Activated T-helper 17 cell treated with anti-CD3 and anti-CD28 coated beads, Interleukin-2, amount 50 U/mL, for 72 hours (primary cell): ENCODE results near the gene DAZAP1. TPM values are rescaled to one million over a fixed set of nuclear protein-coding genes. Genes with fewer than 3 reads are reported as not detected.
A peak's percentile ranks its signal among the peaks of the same experiment; 100 is the strongest.

Experiments
- ATAC-seq: fragments of 150-1000 bp; cut with Tn5 transposase; replicated peaks from 2 replicates; pipeline ENCODE4 v1.10.0; 2021; ENCODE audit warnings: mild to moderate bottlenecking, moderate library complexity
- H3K27ac Mint-ChIP-seq: one replicate; pipeline ENCODE4 v1.8.0; 2022; ENCODE audit warnings: mixed read lengths
- H3K27me3 Mint-ChIP-seq: one replicate; pipeline ENCODE4 v1.8.0; 2022; ENCODE audit warnings: mixed read lengths
- H3K36me3 Mint-ChIP-seq: one replicate; pipeline ENCODE4 v1.8.0; 2022; ENCODE audit warnings: low read depth, mild to moderate bottlenecking, mixed read lengths
- H3K4me1 Mint-ChIP-seq: one replicate; pipeline ENCODE4 v1.8.0; 2022; ENCODE audit warnings: mixed read lengths
- H3K4me3 Mint-ChIP-seq: one replicate; pipeline ENCODE4 v1.8.0; 2022; ENCODE audit warnings: mild to moderate bottlenecking, mixed read lengths
- H3K9me3 Mint-ChIP-seq: one replicate; pipeline ENCODE4 v1.8.0; 2022; ENCODE audit warnings: mixed read lengths
- total RNA-seq, 2 donors: library from RNA; stranded (reverse); gene quantifications; one replicate each; pipeline ENCODE4 v1.2.3, GENCODE V29; 2022

DAZAP1 gene
- total RNA-seq, 2 donors from 2014 or later, result 161 to 271 TPM

- H3K36me3 Mint-ChIP-seq, result no peaks in the 10 kb centered on the region
- H3K4me3 Mint-ChIP-seq, result no peak overlapping the region
Measured at GRCh38 chr19:1467215-1467489, 59.8 kb downstream of the DAZAP1 start.

GRCh38 chr19:1467490-1468273 lies 60.3 kb downstream of the DAZAP1 start:
- H3K27me3 Mint-ChIP-seq, result no peaks in the 10 kb centered on the region
- H3K27ac Mint-ChIP-seq, result no peak overlapping the region
- no peak overlapping the region for H3K4me3 Mint-ChIP-seq
- H3K36me3 Mint-ChIP-seq, result no peaks in the 10 kb centered on the region
- H3K4me1 Mint-ChIP-seq, result no peaks in the 10 kb centered on the region
- H3K9me3 Mint-ChIP-seq, result no peaks in the 10 kb centered on the region
- ATAC-seq, result no peak

More at GRCh38 chr19:1467215-1467489, 59.8 kb downstream of the DAZAP1 start:
- Mint-ChIP-seq H3K9me3 (no peaks in the 10 kb centered on the region), H3K4me1 (no peaks in the 10 kb centered on the region), H3K27me3 (no peaks in the 10 kb centered on the region), H3K27ac (no peak overlapping the region)
- no peak for ATAC-seq

- Mint-ChIP-seq H3K4me3 (no peak overlapping the region), H3K27ac (no peak overlapping the region), H3K9me3 (no peaks in the 10 kb centered on the region), H3K27me3 (no peaks in the 10 kb centered on the region), H3K4me1 (no peaks in the 10 kb centered on the region), H3K36me3 (no peaks in the 10 kb centered on the region)
- no peak for ATAC-seq
Measured at GRCh38 chr19:1468274-1468820, 61.0 kb downstream of the DAZAP1 start.

GRCh38 chr19:1468821-1469254 lies 61.5 kb downstream of the DAZAP1 start:
- no peaks in the 10 kb centered on the region for H3K36me3 Mint-ChIP-seq
- H3K4me1 Mint-ChIP-seq, result no peaks in the 10 kb centered on the region
- ATAC-seq, result peak; percentile 6
- H3K27me3 Mint-ChIP-seq, result no peaks in the 10 kb centered on the region
- H3K9me3 Mint-ChIP-seq, result no peaks in the 10 kb centered on the region
- no peak overlapping the region for H3K4me3 Mint-ChIP-seq
- H3K27ac Mint-ChIP-seq, result no peak overlapping the region

- peak overlapping the region; percentile 62 for H3K4me3 Mint-ChIP-seq
- peak; percentile 24 for ATAC-seq
- H3K36me3 Mint-ChIP-seq, result no peaks in the 10 kb centered on the region
- H3K9me3 Mint-ChIP-seq, result no peaks in the 10 kb centered on the region
- H3K27ac Mint-ChIP-seq, result no peak overlapping the region
- no peaks in the 10 kb centered on the region for H3K4me1 Mint-ChIP-seq
- H3K27me3 Mint-ChIP-seq, result no peaks in the 10 kb centered on the region
Measured at GRCh38 chr19:1469255-1470054, 62.1 kb downstream of the DAZAP1 start.

GRCh38 chr19:1470055-1470304 lies 62.6 kb downstream of the DAZAP1 start:
- Mint-ChIP-seq H3K36me3 (no peaks in the 10 kb centered on the region), H3K4me3 (peak overlapping the region; percentile 62), H3K9me3 (no peaks in the 10 kb centered on the region), H3K4me1 (no peaks in the 10 kb centered on the region), H3K27ac (no peak overlapping the region), H3K27me3 (no peaks in the 10 kb centered on the region)
- peak; percentile 2 for ATAC-seq

GRCh38 chr19:1470305-1471009 lies 63.1 kb downstream of the DAZAP1 start:
- peak; percentile 70 for ATAC-seq
- no peaks in the 10 kb centered on the region for H3K4me1 Mint-ChIP-seq
- H3K27ac Mint-ChIP-seq, result no peak overlapping the region
- H3K4me3 Mint-ChIP-seq, result peak overlapping the region; percentile 62
- no peaks in the 10 kb centered on the region for H3K9me3 Mint-ChIP-seq
- H3K36me3 Mint-ChIP-seq, result no peaks in the 10 kb centered on the region
- H3K27me3 Mint-ChIP-seq, result no peaks in the 10 kb centered on the region

- H3K4me3 Mint-ChIP-seq, result peak overlapping the region; percentile 62
- peak; percentile 52 for ATAC-seq
- no peaks in the 10 kb centered on the region for H3K36me3 Mint-ChIP-seq
- H3K27ac Mint-ChIP-seq, result no peak overlapping the region
- no peaks in the 10 kb centered on the region for H3K27me3 Mint-ChIP-seq
- no peaks in the 10 kb centered on the region for H3K9me3 Mint-ChIP-seq
- no peaks in the 10 kb centered on the region for H3K4me1 Mint-ChIP-seq
Measured at GRCh38 chr19:1471010-1471514, 63.7 kb downstream of the DAZAP1 start.

GRCh38 chr19:1471515-1472160 lies 64.3 kb downstream of the DAZAP1 start:
- H3K4me1 Mint-ChIP-seq, result no peaks in the 10 kb centered on the region
- no peak overlapping the region for H3K27ac Mint-ChIP-seq
- peak overlapping the region; percentile 62 for H3K4me3 Mint-ChIP-seq
- H3K27me3 Mint-ChIP-seq, result no peaks in the 10 kb centered on the region
- no peak for ATAC-seq
- no peaks in the 10 kb centered on the region for H3K36me3 Mint-ChIP-seq
- no peaks in the 10 kb centered on the region for H3K9me3 Mint-ChIP-seq

- H3K27me3 Mint-ChIP-seq, result no peaks in the 10 kb centered on the region
- H3K27ac Mint-ChIP-seq, result no peak overlapping the region
- peaks cover 7% of the 10 kb centered on the region for H3K36me3 Mint-ChIP-seq
- H3K4me3 Mint-ChIP-seq, result no peak overlapping the region
- ATAC-seq, result no peak
- H3K4me1 Mint-ChIP-seq, result no peaks in the 10 kb centered on the region
- no peaks in the 10 kb centered on the region for H3K9me3 Mint-ChIP-seq
Measured at GRCh38 chr19:1472231-1473084, 65.1 kb downstream of the DAZAP1 start.

- ATAC-seq, result no peak
- no peak overlapping the region for H3K4me3 Mint-ChIP-seq
- no peaks in the 10 kb centered on the region for H3K27me3 Mint-ChIP-seq
- no peaks in the 10 kb centered on the region for H3K9me3 Mint-ChIP-seq
- no peak overlapping the region for H3K27ac Mint-ChIP-seq
- peaks cover 8% of the 10 kb centered on the region for H3K36me3 Mint-ChIP-seq
- no peaks in the 10 kb centered on the region for H3K4me1 Mint-ChIP-seq
Measured at GRCh38 chr19:1473085-1473851, 65.9 kb downstream of the DAZAP1 start.

GRCh38 chr19:1474011-1474764 lies 66.8 kb downstream of the DAZAP1 start:
- Mint-ChIP-seq H3K9me3 (no peaks in the 10 kb centered on the region), H3K27ac (no peak overlapping the region), H3K4me3 (no peak overlapping the region), H3K36me3 (peaks cover 13% of the 10 kb centered on the region), H3K27me3 (no peaks in the 10 kb centered on the region), H3K4me1 (no peaks in the 10 kb centered on the region)
- ATAC-seq, result no peak
